Measurements from ENCODE around the gene MRPL37.
"Not testable (repeated sequence)": the region's sequence is repeated elsewhere in the genome, so short reads cannot be mapped to it uniquely, and the experiment has no call there.

MRPL37 gene

DNA sequence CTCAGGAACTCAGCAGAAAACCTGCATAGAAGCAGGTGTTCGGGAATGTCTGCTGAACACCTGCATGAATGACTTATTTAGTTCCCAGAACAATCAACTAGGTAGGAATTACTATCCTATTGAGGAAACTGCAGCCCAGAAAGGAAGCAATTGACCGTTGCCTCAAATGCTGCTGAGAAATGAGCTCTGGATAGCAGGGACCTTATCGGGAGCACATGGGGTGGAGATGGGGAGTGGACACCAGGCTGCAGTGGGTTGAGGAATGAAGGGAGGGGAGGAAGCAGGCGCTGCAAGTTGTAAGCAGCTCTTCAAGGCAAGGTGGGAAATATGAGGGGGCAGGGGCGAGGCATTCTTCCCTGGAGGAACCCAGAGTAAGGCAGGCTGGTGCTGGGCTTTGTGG, 36.4 kb upstream of the MRPL37 start:
- no peak for DNase-seq (ENCODE audit: low read depth in 1 of 2, low spot score in 1 of 2)
- no peak for TF ChIP-seq JUND (IDR thresholded peaks at IDR 0.05; ENCODE audit: low read depth)
- in situ Hi-C loops (cut with HindIII; ENCODE audit: low pct_unique_long_range_greater_than_20kb, low sequenced_read_pairs) = no loop called here

DNA sequence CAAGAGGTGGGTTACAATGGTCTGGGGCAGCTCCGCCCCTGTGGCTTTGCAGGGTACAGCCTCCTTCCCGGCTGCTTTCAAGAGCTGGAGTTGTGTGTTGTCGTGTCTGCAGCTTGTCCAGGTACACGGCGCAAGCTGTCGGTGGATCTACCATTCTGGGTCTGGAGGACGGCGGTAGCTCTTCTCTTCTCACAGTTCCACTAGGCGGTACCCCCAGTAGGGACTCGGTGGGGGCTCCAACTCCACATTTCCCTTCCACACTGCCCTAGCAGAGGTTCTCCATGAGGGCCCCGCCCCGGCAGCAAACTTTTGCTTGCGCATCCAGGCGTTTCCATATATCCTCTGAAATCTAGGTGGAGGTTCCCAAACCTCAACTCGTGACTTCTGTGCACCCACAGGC, 34.8 kb upstream of the MRPL37 start:
- DNase-seq (ENCODE audit: low read depth in 1 of 2, low spot score in 1 of 2) = no peak
- TF ChIP-seq JUND (IDR thresholded peaks at IDR 0.05; ENCODE audit: low read depth) = no peak
- in situ Hi-C loops (cut with HindIII; ENCODE audit: low pct_unique_long_range_greater_than_20kb, low sequenced_read_pairs) = no loop called here

DNA sequence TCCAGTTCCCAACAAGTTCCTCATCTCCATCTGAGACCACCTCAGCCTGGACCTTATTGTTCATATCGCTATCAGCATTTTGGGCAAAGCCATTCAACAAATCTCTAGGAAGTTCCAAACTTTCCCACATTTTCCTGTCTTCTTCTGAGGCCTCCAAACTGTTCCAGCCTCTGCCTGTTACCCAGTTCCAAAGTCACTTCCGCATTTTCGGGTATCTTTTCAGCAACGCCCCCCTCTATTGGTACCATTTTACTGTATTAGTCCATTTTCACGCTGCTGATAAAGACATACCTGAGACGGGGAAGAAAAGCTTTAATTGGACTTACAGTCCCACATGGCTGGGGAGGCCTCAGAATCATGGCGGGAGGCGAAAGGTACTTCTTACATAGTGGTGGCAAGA, 33.6 kb upstream of the MRPL37 start:
- DNase-seq (ENCODE audit: low read depth in 1 of 2, low spot score in 1 of 2); in situ Hi-C loops (cut with HindIII; ENCODE audit: low pct_unique_long_range_greater_than_20kb, low sequenced_read_pairs): not testable (repeated sequence)

DNA sequence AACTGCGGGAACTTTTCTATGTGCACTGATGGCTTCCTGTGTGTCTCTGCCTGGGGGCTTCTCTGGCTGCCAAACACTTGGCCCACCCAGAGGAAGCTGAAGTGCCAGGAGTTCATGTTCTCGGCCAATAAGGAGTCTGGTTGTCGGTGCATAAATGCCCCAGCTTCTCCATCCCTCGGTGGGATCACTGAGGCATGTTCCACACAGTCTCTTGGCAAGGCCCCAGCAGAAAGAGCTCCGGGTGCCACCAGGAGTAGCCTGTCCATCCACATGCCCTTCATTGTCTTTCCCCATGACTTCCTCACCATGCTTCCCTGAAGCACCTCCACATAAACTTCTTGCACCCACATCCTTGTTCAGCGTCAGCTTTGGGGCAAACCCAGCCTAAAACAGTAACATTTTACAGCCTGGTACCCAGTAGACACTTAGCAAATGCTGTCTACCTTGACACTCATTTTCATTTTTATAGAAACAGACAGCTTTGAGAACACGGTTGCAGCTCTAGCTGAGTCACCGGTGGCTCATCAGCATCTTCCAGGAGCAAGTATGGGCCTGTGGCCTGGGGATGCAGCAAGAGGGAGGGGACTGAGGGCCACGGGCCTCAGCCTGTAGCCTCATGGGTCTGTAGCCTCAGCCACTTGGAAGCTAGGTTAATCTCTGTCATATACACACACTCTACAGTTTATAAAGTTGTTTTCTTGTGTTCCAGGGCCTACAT, 32.4 kb upstream of the MRPL37 start:
- TF ChIP-seq JUND (IDR thresholded peaks at IDR 0.05; ENCODE audit: low read depth) = no peak
- no peak for DNase-seq (ENCODE audit: low read depth in 1 of 2, low spot score in 1 of 2)
- in situ Hi-C loops (cut with HindIII; ENCODE audit: low pct_unique_long_range_greater_than_20kb, low sequenced_read_pairs) = no loop called here

DNA sequence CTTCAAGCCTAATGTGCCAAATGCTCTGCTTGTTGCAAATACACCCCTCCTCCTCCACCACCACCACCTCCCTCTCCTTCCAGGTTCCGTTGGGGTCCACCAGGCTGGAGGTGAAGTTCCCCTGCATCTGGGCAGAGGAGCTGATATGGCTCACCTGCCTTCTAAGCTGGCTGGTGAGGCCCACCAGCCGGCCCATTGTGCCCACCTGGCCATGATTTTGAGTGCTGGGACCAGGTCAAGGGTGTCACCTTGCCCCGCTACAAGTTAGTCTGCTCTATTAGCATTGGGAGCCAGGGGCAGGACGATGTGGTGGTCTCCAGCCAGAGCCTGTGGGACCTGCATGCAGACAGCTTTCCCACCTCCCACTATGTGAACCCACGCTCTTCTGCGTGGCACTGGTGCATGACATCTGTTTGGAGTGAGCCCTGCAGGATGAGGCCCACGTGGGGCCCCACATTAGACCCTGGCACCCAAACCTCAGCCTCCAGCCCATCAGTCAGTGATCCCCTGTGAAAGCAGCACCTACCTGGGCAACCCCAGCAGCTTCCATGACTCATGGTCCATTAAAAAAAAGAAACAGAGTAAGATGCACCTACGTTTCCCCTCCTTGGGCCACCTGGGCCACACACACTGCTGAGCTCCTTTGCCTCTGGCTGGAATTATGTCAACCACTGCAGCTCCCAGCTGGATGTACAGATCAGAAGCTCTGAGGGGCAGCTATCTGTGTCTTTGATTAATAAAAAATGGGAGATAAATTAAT, 31.6 kb upstream of the MRPL37 start:
- TF ChIP-seq JUND (IDR thresholded peaks at IDR 0.05; ENCODE audit: low read depth) = no peak
- no peak for DNase-seq (ENCODE audit: low read depth in 1 of 2, low spot score in 1 of 2)
- in situ Hi-C loops (cut with HindIII; ENCODE audit: low pct_unique_long_range_greater_than_20kb, low sequenced_read_pairs) = no loop called here

DNA sequence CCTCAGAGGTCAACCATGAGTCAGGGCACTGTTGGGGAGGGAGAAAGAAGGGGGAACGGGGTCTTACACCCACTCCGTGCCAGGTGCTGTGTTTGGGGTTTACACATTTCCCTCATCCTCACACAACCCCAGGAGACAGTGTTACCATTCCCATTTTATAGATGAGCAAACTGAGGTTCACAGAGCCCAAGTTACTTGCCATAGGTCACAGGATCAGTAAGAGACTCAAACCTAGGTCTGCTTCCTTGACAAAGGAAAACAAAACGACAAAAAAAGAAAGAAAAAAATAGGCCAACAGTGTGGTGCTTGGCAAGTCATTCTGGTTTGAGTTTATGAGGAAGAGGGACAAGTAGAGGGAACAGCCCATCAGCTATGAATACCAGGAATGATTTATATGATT, 30.9 kb upstream of the MRPL37 start:
- TF ChIP-seq JUND (IDR thresholded peaks at IDR 0.05; ENCODE audit: low read depth) = no peak
- in situ Hi-C loops (cut with HindIII; ENCODE audit: low pct_unique_long_range_greater_than_20kb, low sequenced_read_pairs) = no loop called here
- DNase-seq (ENCODE audit: low read depth in 1 of 2, low spot score in 1 of 2) = no peak

DNA sequence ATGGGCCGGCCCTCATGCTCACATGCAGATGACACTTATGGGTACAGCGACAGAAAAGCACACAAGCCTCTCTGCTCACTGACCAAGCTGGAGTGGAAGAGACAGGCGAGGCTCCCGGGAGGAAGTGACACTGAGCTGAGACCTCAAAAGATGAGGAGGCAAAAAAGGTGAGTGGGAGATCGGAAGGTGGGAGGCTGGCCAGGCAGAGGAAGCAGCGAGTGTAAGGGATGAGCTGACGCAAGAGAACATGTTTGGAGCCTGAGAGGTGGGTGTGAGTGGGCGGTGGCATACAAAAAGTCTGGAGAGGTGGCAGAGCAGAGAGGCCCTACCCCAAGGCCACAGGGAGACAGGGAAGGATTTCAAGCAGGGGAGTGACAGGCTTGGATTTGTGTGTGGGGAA, 29.0 kb upstream of the MRPL37 start:
- TF ChIP-seq JUND (IDR thresholded peaks at IDR 0.05; ENCODE audit: low read depth) = no peak
- in situ Hi-C loops (cut with HindIII; ENCODE audit: low pct_unique_long_range_greater_than_20kb, low sequenced_read_pairs) = no loop called here
- no peak for DNase-seq (ENCODE audit: low read depth in 1 of 2, low spot score in 1 of 2)

DNA sequence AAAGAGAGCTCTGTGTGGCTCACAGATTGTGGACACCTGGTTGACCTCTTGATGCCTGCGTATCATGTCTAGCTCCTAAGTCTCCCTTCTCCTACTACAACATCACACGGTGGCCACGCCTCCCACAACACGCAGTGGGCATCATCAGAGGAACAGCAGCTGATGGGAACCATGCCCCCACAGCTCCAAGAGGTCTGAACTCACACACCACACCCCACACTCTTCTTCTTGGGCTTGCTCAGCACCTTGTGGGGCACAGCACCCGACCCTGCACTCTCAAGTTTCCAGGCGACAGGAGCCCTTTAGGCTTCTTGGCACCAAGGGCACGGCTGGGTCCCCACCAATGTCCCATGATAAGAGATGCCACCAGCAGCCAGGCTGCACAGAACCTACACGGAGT, 28.4 kb upstream of the MRPL37 start:
- TF ChIP-seq JUND (IDR thresholded peaks at IDR 0.05; ENCODE audit: low read depth) = no peak
- no peak for DNase-seq (ENCODE audit: low read depth in 1 of 2, low spot score in 1 of 2)
- in situ Hi-C loops (cut with HindIII; ENCODE audit: low pct_unique_long_range_greater_than_20kb, low sequenced_read_pairs) = no loop called here

DNA sequence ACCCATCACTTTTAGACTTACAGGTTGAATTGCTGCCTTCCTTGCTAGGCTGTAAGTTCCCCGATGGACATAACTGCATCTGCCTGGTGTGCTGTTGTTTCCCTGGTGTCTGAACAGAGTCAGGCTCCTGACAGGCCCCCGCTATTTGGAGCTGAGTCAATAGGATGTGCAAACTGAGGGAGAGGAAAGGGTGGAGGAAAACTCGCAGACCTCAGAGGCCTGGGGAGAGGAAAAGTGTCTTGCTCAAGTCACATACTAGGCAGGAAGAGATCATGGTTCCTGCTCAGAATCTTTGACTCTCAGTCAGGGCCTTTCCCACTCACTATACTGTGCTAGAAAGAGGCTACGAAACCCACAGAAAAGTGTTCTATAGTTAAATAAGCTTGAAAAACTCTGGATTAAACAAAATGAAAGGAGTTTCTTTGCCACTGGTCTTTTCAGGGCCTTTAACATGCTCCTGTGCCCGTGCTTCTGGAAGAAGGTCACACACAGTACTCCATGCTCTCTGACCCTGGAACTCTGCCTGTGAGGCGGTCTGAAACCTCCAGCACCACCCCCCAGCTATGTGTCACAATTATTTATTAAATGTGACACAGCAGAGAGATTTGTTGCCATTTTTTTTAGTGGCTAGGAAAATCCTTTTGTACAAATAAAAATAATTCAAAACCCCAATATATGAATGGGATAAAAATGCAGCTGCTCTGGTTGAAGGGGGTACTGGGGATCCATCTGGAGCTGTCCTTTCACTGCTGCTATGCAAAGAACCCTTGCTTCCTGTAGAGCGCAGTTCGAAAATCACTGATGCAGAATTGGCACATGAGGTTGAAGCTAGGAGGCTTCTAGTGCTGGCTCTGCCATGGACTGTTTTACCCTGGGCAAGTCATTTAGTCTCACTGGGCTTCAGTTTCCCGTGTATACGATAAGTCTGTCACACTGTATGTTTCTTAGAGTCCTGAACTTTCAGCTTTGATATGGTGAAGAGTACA, 27.1 kb upstream of the MRPL37 start:
- in situ Hi-C loops (cut with HindIII; ENCODE audit: low pct_unique_long_range_greater_than_20kb, low sequenced_read_pairs) = no loop called here
- no peak for DNase-seq (ENCODE audit: low read depth in 1 of 2, low spot score in 1 of 2)
- TF ChIP-seq JUND (IDR thresholded peaks at IDR 0.05; ENCODE audit: low read depth) = no peak

DNA sequence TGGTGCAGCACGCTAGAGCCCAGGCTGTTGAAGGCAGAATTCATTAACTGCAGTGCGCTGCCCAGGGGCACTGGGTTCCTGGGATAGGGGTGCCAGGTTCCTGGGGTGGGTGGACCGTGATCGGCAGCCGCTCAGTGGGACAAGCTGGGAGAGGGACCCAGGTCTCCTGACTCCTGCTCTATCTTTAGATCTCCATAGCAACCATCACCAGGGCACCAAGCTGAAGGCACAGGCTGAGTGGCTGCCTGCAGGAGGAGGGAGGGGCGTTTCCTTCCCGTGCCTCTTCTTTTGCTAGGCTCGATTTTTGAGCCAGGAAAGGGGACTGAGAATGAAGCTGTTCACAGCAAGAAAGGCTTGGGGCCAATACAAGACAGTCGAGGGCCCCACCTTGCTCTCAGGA, 26.3 kb upstream of the MRPL37 start:
- DNase-seq (ENCODE audit: low read depth in 1 of 2, low spot score in 1 of 2) = no peak
- TF ChIP-seq JUND (IDR thresholded peaks at IDR 0.05; ENCODE audit: low read depth) = no peak
- in situ Hi-C loops (cut with HindIII; ENCODE audit: low pct_unique_long_range_greater_than_20kb, low sequenced_read_pairs) = no loop called here

DNA sequence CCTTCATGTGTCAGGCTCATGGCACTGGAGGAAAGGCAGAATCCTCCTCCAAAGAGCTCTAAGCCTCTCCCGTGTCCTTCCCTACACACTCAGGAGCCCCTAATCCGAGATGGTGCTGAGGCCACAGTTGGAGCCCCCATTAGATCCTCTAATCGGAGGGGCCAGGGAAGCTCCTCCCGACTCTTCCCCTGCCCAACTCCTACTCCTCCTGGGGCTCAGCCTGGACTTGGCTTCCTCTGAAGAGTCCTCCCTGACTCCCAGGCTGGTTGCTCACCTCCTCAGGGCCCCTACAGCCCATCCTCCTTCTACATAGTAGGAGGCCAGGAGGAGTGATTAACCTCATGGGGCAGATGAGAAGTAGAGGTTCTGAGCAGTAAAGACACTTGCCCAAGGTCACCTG, 25.9 kb upstream of the MRPL37 start:
- DNase-seq (ENCODE audit: low read depth in 1 of 2, low spot score in 1 of 2) = no peak
- in situ Hi-C loops (cut with HindIII; ENCODE audit: low pct_unique_long_range_greater_than_20kb, low sequenced_read_pairs) = no loop called here
- no peak for TF ChIP-seq JUND (IDR thresholded peaks at IDR 0.05; ENCODE audit: low read depth)

DNA sequence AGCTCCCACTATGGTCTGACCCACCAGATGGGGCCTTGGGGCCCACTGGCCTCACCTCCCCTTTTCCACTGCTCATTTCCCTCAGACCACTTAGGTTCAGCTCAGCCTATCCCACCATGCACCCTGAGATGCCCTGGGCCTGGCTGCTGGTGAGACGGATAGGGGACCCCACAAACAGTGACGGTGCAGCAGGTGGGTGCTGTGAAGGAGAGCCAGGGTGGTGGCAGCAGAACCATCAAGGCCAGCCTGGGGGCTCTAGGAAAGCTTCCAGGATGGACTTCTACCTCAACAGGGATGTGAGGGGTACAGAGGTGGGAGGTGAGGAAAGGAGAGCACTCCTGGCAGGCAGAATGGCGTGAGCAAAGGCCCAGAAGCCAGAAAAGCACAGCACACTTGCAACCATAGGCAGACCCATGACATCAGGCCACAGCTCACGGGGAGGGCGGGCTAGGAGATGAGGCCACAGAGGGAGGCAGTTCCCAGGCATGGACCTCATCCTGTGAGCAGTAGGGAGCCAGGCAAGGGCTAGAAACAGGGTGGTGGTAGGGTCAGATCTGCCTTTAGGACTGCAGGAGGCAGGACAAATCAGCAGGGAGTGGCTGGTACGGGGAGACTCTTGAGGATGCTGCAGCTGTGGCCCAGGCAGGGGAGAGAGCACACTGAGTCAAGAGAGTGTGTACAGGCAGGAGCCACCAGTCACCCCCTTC, 23.2 kb upstream of the MRPL37 start:
- DNase-seq (ENCODE audit: low read depth in 1 of 2, low spot score in 1 of 2) = no peak
- in situ Hi-C loops (cut with HindIII; ENCODE audit: low pct_unique_long_range_greater_than_20kb, low sequenced_read_pairs) = no loop called here
- no peak for TF ChIP-seq JUND (IDR thresholded peaks at IDR 0.05; ENCODE audit: low read depth)

Measured in T47D (cell line).